ENCODE data around the gene KCNMB2. TPM values are rescaled to one million over a fixed set of nuclear protein-coding genes. Genes with fewer than 3 reads are reported as not detected.

KCNMB2 gene
- total RNA-seq, 1 donor from 2014 or later: 1.2 TPM

DNA sequence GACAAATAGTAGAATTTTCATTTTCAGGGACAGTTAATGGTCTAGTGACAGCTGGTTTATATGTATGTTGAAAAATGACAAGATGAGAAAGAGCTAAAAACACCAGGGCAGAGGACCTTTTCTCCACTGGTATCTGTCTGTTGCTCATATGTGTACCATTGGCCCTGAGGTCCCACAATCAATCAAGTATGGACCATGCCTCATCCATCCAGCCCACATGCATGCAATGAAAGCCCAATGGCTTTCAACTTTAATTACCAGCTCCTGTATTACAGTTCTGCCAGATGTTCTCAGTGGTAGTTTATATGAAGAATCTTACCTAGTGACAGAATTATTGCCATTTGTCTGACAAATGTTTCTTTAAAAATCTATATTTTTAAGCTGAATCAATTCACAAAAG, 301.3 kb downstream of the KCNMB2 start:
- no peaks in the 10 kb centered on the region for H3K4me1 ChIP-seq
- DNase-seq (no peak), ATAC-seq (no peak)
- no peaks in the 10 kb centered on the region for H3K9me3 ChIP-seq
- no peak overlapping the region for H3K4me3 ChIP-seq
- intact Hi-C loops (cut with DNase I): no loop called here
- TF ChIP-seq CTCF (IDR thresholded peaks at IDR 0.05): no peak
- H3K27me3 ChIP-seq: no peaks in the 10 kb centered on the region
- no peak overlapping the region for H3K27ac ChIP-seq
- no peaks in the 10 kb centered on the region for H3K36me3 ChIP-seq

DNA sequence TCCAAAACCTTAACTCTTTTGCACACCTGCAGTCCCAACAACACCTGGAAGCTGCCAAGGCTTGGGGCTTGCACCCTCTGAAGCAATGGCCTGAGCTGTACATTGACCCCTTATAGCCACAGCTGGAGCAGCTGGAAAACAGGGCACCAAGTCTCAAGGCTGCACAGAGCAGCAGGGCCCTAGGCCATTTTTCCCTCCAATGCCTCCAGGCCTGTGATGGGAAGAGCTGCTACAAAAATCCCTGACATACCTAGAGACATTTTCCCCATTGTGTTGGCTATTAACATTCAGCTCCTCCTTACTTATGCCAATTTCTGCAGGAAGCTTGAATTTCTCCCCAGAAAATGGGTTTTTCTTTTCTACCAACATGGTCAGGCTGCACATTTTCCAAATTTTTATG, 304.4 kb downstream of the KCNMB2 start:
- no peak overlapping the region for H3K27ac ChIP-seq
- DNase-seq: no peak
- H3K9me3 ChIP-seq: no peaks in the 10 kb centered on the region
- H3K27me3 ChIP-seq: no peaks in the 10 kb centered on the region
- TF ChIP-seq CTCF (IDR thresholded peaks at IDR 0.05): no peak
- H3K4me1 ChIP-seq: no peaks in the 10 kb centered on the region
- no peak for ATAC-seq
- no peak overlapping the region for H3K4me3 ChIP-seq
- no peaks in the 10 kb centered on the region for H3K36me3 ChIP-seq
- intact Hi-C loops (cut with DNase I): no loop called here

DNA sequence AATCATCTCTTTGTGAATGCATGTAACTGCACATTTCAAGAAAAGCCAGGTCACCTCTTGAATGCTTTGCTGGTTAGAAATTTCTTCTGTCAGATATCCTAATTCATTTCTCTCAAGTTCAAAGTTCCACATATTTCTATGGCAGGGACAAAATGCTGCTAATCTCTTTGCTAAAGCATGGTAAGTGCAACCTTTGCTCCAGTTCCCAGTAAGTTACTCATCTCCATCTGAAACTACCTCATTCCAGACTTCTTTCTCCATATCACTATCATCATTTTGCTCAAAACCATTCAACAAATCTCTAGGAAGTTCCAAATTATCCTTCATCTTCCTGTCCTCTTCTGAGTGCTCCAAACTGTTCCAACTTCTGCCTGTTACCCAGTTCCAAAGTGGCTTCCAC, 304.8 kb downstream of the KCNMB2 start:
- Histone ChIP-seq H3K27ac (no peak overlapping the region), H3K36me3 (no peaks in the 10 kb centered on the region), H3K9me3 (no peaks in the 10 kb centered on the region), H3K4me1 (no peaks in the 10 kb centered on the region), H3K27me3 (no peaks in the 10 kb centered on the region), H3K4me3 (no peak overlapping the region)
- DNase-seq: no peak
- TF ChIP-seq CTCF (IDR thresholded peaks at IDR 0.05): no peak
- no peak for ATAC-seq
- intact Hi-C loops (cut with DNase I): no loop called here

GRCh38 chr3:178844916-178845315, 308.7 kb downstream of the KCNMB2 start:
- H3K9me3 ChIP-seq: no peaks in the 10 kb centered on the region
- H3K27ac ChIP-seq: no peak overlapping the region
- no peak for TF ChIP-seq CTCF (IDR thresholded peaks at IDR 0.05)
- H3K27me3 ChIP-seq: no peaks in the 10 kb centered on the region
- ATAC-seq: no peak
- no peak overlapping the region for H3K4me3 ChIP-seq
- no peaks in the 10 kb centered on the region for H3K4me1 ChIP-seq
- H3K36me3 ChIP-seq: no peaks in the 10 kb centered on the region
- intact Hi-C loops (cut with DNase I): no loop called here
- no peak for DNase-seq

DNA sequence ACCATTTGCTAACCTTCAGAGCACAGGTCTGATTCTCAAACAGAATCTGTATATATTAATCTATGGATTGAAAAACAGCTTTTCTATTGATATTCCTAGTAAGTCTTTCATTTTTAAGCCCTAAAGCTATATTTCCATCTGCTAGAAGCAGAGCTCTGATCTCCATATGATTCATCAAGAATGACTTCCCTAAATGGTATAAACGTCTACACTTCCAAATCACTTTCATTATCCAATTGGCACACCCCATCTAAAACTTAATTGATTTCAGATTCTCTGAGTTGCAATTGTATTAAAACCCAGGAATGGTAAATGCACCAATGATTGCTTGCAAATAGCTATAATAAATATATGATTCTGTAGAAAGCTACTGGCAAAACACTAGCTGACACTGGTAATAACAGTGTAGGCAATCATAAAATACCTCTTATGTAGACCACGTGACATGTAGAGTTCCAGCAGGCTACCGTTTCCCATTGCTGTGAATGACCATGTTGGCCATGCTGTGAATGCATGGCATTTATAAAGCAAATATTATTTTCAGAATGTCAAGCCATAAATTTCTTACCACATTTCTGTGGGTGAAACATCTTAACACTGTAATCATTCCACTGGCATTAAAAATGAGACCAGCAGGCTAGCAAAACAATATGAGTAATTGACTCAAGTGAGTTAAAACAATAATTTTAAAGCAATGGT, 309.3 kb downstream of the KCNMB2 start:
- no peaks in the 10 kb centered on the region for H3K4me1 ChIP-seq
- no peaks in the 10 kb centered on the region for H3K36me3 ChIP-seq
- no peaks in the 10 kb centered on the region for H3K9me3 ChIP-seq
- ATAC-seq (no peak), DNase-seq (no peak)
- no peak overlapping the region for H3K27ac ChIP-seq
- TF ChIP-seq CTCF (IDR thresholded peaks at IDR 0.05): no peak
- H3K27me3 ChIP-seq: no peaks in the 10 kb centered on the region
- intact Hi-C loops (cut with DNase I): no loop called here
- no peak overlapping the region for H3K4me3 ChIP-seq

DNA sequence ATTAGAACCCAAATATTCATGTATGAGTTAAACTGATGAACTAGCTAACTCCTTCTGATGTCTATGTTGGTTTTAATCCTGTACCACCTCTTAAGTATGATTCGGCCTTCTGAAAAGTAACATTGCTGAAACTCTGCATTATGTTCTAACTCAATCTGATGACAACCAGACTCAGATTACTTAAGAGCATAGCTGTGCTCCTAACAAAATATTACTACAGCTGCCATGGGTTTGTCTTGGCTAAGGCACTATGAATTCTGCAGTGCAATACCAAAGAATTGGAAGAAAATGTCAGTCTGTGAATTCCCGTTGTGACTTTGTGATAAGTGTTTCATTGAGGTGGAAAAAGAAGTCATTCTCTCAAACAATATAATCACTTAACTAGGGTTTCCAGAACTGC, 311.0 kb downstream of the KCNMB2 start:
- H3K4me1 ChIP-seq: no peaks in the 10 kb centered on the region
- intact Hi-C loops (cut with DNase I): no loop called here
- H3K4me3 ChIP-seq: no peak overlapping the region
- H3K9me3 ChIP-seq: no peaks in the 10 kb centered on the region
- DNase-seq: no peak
- no peak for TF ChIP-seq CTCF (IDR thresholded peaks at IDR 0.05)
- no peaks in the 10 kb centered on the region for H3K36me3 ChIP-seq
- no peak overlapping the region for H3K27ac ChIP-seq
- ATAC-seq: no peak
- H3K27me3 ChIP-seq: no peaks in the 10 kb centered on the region

All from upper lobe of right lung (tissue), 1 donor.